Amygdala (tissue), 56 donors: Measurements from ENCODE around the gene MAML2.
A peak's percentile ranks its signal among the peaks of the same experiment; 100 is the strongest.
"Not testable (repeated sequence)": the region's sequence is repeated elsewhere in the genome, so short reads cannot be mapped to it uniquely, and the experiment has no call there.

Experiments
- DNase-seq, 56 donors: peaks; one replicate each; lab custom pipeline; 2025; lab: John Stamatoyannopoulos, UW

The MAML2 gene

GRCh38 chr11:96196181-96196662 is 146.8 kb downstream of the MAML2 start:
- DNase-seq, result no peak

- no peak for DNase-seq
These were observed 147.3 kb downstream of the MAML2 start for GRCh38 chr11:96195671-96196070.

- no peak for DNase-seq
These were observed 148.2 kb downstream of the MAML2 start for GRCh38 chr11:96194581-96195374.

- DNase-seq, result no peak
These were observed 149.1 kb downstream of the MAML2 start for GRCh38 chr11:96193745-96194443.

- DNase-seq, result no peak
These were observed 151.2 kb downstream of the MAML2 start for GRCh38 chr11:96191752-96192151.

GRCh38 chr11:96189351-96189750 is 153.6 kb downstream of the MAML2 start:
- DNase-seq, result no peak

GRCh38 chr11:96188243-96189006 is 154.6 kb downstream of the MAML2 start:
- no peak for DNase-seq

- peak in 3 of 56 donors; percentile 4 to 14 (median 7) for DNase-seq
These were observed 155.2 kb downstream of the MAML2 start for GRCh38 chr11:96187822-96188221.

- DNase-seq, result no peak
These were observed 156.2 kb downstream of the MAML2 start for GRCh38 chr11:96186806-96187205.

- DNase-seq, result no peak
These were observed 157.7 kb downstream of the MAML2 start for GRCh38 chr11:96185220-96185768.

GRCh38 chr11:96180937-96181336 is 162.1 kb downstream of the MAML2 start:
- DNase-seq, result not testable (repeated sequence)

- no peak for DNase-seq
These were observed 162.7 kb downstream of the MAML2 start for GRCh38 chr11:96180341-96180740.

- no peak for DNase-seq
These were observed 163.1 kb downstream of the MAML2 start for GRCh38 chr11:96179905-96180304.

GRCh38 chr11:96178887-96179279 is 164.1 kb downstream of the MAML2 start:
- DNase-seq, result no peak

- DNase-seq, result no peak
These were observed 164.7 kb downstream of the MAML2 start for GRCh38 chr11:96178049-96178886.

GRCh38 chr11:96177146-96177545 is 165.8 kb downstream of the MAML2 start:
- DNase-seq, result no peak

- no peak for DNase-seq
These were observed 169.1 kb downstream of the MAML2 start for GRCh38 chr11:96173906-96174305.

GRCh38 chr11:96173422-96173821 is 169.6 kb downstream of the MAML2 start:
- no peak for DNase-seq

GRCh38 chr11:96172604-96173003 is 170.4 kb downstream of the MAML2 start:
- DNase-seq, result no peak

- DNase-seq, result no peak
These were observed 173.7 kb downstream of the MAML2 start for GRCh38 chr11:96169250-96169649.
